K562 (cell line): ENCODE measurements around the gene TAF1B. TPM values are rescaled to one million over a fixed set of nuclear protein-coding genes. Genes with fewer than 3 reads are reported as not detected.

ENCODE experiments used
- BHLHE40 ChIP-seq: IDR thresholded peaks from 2 replicates; pipeline ENCODE4 v1.6.1; 2011; ENCODE audit warnings: low read length, improper control_type of control experiment
- BMI1 ChIP-seq: fragments of 150-350 bp; IDR thresholded peaks from 2 replicates; pipeline ENCODE4 v1.6.1; 2014; ENCODE audit warnings: low read length
- BRF1 ChIP-seq: IDR thresholded peaks from 3 replicates; pipeline ENCODE4 v1.6.1; 2011; ENCODE audit warnings: borderline replicate concordance, mild to moderate bottlenecking; ENCODE audit not compliant: insufficient read length; ENCODE audit errors: extremely low read depth
- CBX3 ChIP-seq, 2 experiments: IDR thresholded peaks; 1 replicate in 1 of 2; 2 replicates in 1 of 2; pipeline ENCODE4 v1.6.1; 2012; ENCODE audit warnings: inconsistent platforms in 2 of 2, low read length in 2 of 2, borderline replicate concordance in 1 of 2, control low read depth in 1 of 2
- ELF1 ChIP-seq: fragments of 200-800 bp; sonication (Bioruptor generic); IDR thresholded peaks from 2 replicates; pipeline ENCODE4 v1.6.1; 2016; ENCODE audit warnings: missing genetic modification characterization, missing compliant biosample characterization
- EZH2 ChIP-seq: IDR thresholded peaks from 2 replicates; pipeline ENCODE4 v1.6.1; 2012; ENCODE audit warnings: low read depth, mild to moderate bottlenecking, inconsistent platforms, low read length, borderline replicate concordance
- FOXP4 ChIP-seq: sonication (generic); formaldehyde crosslinking; IDR thresholded peaks from 2 replicates; pipeline ENCODE4 v1.8.0; 2022; ENCODE audit warnings: mild to moderate bottlenecking, missing genetic modification reagents, borderline replicate concordance
- KDM2B ChIP-seq: fragments of 250-450 bp; sonication (Bioruptor Pico); IDR thresholded peaks from 2 replicates; pipeline ENCODE4 v1.8.0; 2021; ENCODE audit warnings: mild to moderate bottlenecking, moderate library complexity
- KLF10 ChIP-seq: fragments of 250-450 bp; sonication (Bioruptor Pico); IDR thresholded peaks from 2 replicates; pipeline ENCODE4 v1.6.1; 2021; ENCODE audit warnings: matching md5 sums
- NFXL1 ChIP-seq: fragments of 450-650 bp; formaldehyde crosslinking; IDR thresholded peaks from 2 replicates; pipeline ENCODE4 v1.4.0; 2021; ENCODE audit warnings: mild to moderate bottlenecking
- ZNF121 ChIP-seq: sonication (generic); formaldehyde crosslinking; conservative IDR thresholded peaks from 2 replicates; pipeline ENCODE4 v1.8.0; 2022; ENCODE audit warnings: missing genetic modification reagents
- ZNF280A ChIP-seq: fragments of 450-650 bp; IDR thresholded peaks from 2 replicates; pipeline ENCODE4 v1.6.1; 2018; ENCODE audit warnings: mild to moderate bottlenecking, low read depth; ENCODE audit not compliant: partially characterized antibody
- ZNF431 ChIP-seq: sonication (generic); formaldehyde crosslinking; IDR thresholded peaks from 2 replicates; pipeline ENCODE4 v1.8.0; 2022; ENCODE audit warnings: mild to moderate bottlenecking, missing genetic modification reagents
- polyA plus RNA-seq, 8 experiments: library from polyadenylated mRNA; depleted of rRNA in 4 of 8; stranded (reverse) in 5 of 8; unstranded in 3 of 8; fragments of >200 nt; fragmentation: Nextera tagmentation in 2 of 8; fragmentation: Illumina TruSeq in 1 of 8; extraction: Ambion mirVana in 2 of 8; extraction: Trizol in 1 of 8; gene quantifications; 2 replicates each; pipeline versions ENCODE4 v1.2.1 to v1.2.3, GENCODE V29; 2011 to 2014; ENCODE audit warnings: inconsistent platforms in 1 of 8, missing spikeins in 1 of 8
- total RNA-seq, 7 experiments: library from RNA; depleted of rRNA in 6 of 7; stranded (reverse); fragments of >200 nt in 6 of 7; fragmentation: Illumina TruSeq in 2 of 7; extraction: Trizol in 2 of 7; gene quantifications; 2 replicates each; pipeline versions ENCODE4 v1.2.1 to v1.2.3, GENCODE V29; 2011 to 2021; ENCODE audit warnings: low replicate concordance in 1 of 7
- TF ChIP-seq, protein P1 (sequence below): sonication (generic); formaldehyde crosslinking; IDR thresholded peaks from 2 replicates; pipeline ENCODE4 v1.8.0; 2023; ENCODE audit warnings: missing genetic modification reagents, mild to moderate bottlenecking, borderline replicate concordance

The TAF1B gene
- total and polyA plus RNA-seq, 9 of the 15 experiments (the other 6 are each of a cell fraction or from before 2014, with no cell fraction given): 8.8 to 25.1 (median 17.3) TPM

GRCh38 chr2:9843229-9844035 is at the start of gene TAF1B (continued):
- TF ChIP-seq, protein P1, sequence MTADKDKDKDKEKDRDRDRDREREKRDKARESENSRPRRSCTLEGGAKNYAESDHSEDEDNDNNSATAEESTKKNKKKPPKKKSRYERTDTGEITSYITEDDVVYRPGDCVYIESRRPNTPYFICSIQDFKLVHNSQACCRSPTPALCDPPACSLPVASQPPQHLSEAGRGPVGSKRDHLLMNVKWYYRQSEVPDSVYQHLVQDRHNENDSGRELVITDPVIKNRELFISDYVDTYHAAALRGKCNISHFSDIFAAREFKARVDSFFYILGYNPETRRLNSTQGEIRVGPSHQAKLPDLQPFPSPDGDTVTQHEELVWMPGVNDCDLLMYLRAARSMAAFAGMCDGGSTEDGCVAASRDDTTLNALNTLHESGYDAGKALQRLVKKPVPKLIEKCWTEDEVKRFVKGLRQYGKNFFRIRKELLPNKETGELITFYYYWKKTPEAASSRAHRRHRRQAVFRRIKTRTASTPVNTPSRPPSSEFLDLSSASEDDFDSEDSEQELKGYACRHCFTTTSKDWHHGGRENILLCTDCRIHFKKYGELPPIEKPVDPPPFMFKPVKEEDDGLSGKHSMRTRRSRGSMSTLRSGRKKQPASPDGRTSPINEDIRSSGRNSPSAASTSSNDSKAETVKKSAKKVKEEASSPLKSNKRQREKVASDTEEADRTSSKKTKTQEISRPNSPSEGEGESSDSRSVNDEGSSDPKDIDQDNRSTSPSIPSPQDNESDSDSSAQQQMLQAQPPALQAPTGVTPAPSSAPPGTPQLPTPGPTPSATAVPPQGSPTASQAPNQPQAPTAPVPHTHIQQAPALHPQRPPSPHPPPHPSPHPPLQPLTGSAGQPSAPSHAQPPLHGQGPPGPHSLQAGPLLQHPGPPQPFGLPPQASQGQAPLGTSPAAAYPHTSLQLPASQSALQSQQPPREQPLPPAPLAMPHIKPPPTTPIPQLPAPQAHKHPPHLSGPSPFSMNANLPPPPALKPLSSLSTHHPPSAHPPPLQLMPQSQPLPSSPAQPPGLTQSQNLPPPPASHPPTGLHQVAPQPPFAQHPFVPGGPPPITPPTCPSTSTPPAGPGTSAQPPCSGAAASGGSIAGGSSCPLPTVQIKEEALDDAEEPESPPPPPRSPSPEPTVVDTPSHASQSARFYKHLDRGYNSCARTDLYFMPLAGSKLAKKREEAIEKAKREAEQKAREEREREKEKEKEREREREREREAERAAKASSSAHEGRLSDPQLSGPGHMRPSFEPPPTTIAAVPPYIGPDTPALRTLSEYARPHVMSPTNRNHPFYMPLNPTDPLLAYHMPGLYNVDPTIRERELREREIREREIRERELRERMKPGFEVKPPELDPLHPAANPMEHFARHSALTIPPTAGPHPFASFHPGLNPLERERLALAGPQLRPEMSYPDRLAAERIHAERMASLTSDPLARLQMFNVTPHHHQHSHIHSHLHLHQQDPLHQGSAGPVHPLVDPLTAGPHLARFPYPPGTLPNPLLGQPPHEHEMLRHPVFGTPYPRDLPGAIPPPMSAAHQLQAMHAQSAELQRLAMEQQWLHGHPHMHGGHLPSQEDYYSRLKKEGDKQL: 0 out of 2 replicates have a peak, but pooled peaks have one; percentile 26
- peak; percentile 49; the same call in 1 of the 2 replicates for TF ChIP-seq ZNF431
- TF ChIP-seq BHLHE40: peak; percentile 3; the same call in 1 of the 2 replicates
- no peak for TF ChIP-seq EZH2
- TF ChIP-seq KDM2B (CRISPR knock-in tag): no peak
- no peak for TF ChIP-seq CBX3 (IDR thresholded peaks at IDR 0.05; ENCODE audit: borderline replicate concordance in 1 of 2, low read length in 2 of 2)
- no peak for TF ChIP-seq BMI1
- no peak for TF ChIP-seq NFXL1 (CRISPR knock-in tag)
- TF ChIP-seq FOXP4 (CRISPR knock-in tag): peak; percentile 68; the same call in 1 of the 2 replicates
- no peak for TF ChIP-seq KLF10 (CRISPR knock-in tag)
- no peak for TF ChIP-seq ZNF280A
- TF ChIP-seq ELF1 (tag): peak; percentile 94
- TF ChIP-seq ZNF121 (CRISPR knock-in tag): no peak
- TF ChIP-seq BRF1: no peak
